GM18526 (cell line): ENCODE measurements around the gene RNF115.

Experiments used
- POLR2A ChIP-seq: IDR thresholded peaks from 3 replicates; pipeline ENCODE4 v1.6.1; 2011; ENCODE audit not compliant: insufficient read length; ENCODE audit errors: extremely low read depth

The RNF115 gene

DNA sequence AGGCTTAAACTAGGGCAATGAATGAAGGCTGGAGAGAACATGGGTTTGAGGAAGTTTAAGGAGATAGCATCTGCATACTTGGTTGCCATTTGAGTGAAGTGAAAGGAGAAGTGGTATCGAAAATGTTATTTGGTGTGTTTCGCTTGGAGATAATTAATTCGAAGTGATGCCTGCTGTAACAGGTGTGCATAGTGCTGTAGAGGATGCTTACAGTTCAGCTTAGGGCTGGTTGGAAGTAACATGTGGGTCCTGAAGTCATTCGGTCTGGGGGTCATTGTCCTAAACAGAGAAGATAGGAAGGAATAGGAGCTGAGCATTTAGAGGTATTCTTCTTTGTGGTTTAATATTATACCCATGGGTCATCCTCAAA is 21.2 kb upstream of the RNF115 start:
- no peak for TF ChIP-seq POLR2A

DNA sequence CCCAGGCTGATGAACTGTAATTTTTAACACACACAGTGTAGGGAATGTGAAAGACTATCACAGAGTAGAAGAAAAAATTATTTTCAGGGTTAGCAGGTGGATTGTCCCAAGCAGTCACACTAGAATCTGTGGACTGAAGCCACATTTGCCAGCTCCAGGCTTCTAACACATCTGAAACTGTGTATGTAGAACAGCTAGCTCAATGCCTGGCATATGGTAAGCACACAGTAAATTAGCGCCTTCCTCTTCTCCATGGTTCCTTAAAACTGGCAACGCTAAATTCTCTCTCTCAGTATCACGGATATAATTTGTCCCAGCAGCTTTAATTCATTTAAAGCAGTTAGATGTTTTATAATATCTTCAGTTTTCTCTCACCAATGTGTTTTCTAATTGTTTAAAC is 19.1 kb upstream of the RNF115 start:
- TF ChIP-seq POLR2A = no peak

DNA sequence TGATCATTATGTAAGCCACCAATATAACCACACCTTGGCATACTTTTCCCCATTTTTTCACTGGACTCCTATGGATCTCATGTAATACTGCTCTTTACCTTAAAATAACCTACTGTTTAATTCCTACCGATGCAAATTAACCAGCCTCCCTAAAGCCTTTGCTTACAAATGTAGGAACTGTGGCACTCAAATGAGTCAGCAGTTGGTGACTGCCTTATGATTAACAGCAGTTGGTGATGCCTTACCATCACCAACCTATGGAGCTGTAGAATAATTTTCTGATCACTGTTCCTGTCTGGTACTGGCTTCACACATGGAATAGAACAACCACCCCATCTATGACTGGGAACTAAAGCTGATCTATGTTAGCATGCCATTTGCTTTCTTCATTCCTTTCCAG is 13.8 kb upstream of the RNF115 start:
- no peak for TF ChIP-seq POLR2A

DNA sequence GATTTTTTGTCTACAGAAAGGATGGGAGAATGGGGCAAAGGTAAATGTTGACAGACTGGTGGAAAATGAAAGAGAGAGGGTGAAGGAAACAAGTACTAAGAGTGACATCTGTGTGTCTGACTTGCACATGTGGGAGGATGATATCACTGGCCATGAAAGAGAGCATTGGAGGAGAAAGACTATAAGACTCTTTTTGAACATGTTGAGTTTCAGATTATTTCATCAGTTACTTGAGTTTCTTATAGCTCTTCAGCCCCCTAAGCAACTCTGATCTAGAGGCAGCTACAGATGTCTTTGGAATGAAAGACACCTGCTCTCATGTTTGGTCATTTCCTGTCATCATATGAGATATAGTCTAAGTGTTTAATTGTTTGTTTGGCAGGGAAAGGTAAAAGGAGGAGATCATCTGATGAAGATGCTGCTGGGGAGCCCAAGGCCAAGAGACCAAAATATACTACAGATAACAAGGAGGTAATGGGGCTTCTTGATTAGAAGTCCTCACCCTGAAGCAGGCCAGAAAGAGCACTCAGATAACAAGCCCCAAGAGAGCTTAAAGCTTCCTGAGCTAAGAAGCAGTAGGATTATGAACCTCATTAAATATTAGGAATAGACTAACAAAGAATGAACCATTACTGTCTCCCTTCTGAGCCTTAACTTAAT is 4.6 kb upstream of the RNF115 start:
- TF ChIP-seq POLR2A = no peak

DNA sequence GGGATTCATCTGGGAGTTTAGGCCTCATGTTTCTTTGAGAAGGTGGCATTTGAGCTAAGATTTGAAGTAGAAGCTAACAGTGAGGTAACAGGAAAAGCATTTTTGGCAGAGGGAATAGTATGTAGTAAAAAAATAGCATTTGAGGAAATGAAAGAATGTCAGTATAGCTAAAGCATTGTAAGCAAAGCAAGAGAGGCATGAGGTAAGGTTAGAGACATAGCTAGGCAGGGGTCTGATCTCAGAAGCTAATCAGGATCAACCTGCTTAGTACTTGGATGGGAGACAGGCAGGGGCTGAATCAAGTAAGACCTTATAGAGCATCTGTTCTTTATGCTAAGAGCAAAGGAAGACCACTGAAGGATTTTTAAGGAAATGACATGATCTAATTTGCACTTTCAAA is 4.1 kb upstream of the RNF115 start:
- no peak for TF ChIP-seq POLR2A

DNA sequence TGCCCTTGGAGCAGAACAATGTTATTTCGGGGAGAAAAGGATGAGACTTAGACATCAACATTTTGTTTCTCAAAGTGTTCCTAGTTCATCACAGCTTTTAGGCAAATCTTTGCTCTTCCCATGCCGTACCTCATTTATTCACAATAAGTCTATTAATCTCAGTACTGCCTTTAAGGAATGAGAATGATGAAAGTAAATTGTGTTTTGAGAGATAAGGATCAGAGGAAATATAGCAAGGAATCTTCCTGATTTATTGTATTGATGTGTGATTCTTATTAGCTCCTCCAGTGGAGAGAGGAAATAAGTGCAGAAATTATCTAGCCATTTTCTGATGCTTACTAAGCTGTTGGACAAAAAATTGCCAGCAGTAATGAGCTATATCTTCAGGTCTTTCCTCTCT is 2.1 kb upstream of the RNF115 start:
- TF ChIP-seq POLR2A = no peak

DNA sequence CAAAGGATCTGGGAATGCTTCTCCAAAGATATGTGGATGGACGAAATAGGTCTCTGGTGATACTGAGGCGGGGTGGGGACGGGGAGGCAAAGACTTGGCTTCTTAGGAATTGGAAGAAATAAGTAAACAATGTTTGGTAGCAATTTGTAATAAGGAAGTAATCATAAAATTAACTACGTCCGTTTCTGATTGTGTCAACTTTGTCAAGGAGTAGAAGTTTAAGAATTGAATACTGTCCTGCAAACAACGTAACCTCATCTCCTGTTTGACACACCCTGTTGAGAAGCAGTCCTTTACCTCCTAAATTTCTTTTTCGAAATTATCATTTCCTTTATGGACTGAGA is 576 bp upstream of the RNF115 start:
- no peak for TF ChIP-seq POLR2A

DNA sequence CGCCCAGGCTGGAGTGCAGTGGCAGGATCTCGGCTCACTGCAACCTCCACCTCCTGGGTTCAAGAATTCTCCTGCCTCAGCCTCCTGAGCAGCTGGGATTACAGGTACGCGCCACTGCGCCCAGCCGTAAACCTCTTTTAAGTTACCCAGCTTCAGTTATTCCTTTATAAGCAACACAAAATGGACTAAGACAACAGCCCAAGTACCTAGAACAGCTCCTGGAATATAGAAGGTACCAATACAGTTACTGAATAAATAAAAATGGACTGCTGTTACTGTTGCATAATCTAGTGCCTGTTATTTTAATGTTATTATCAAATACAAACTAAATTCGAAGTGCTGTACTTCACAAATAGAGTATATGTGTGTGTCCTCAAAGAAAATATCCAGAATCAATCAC is 17.1 kb downstream of the RNF115 start:
- no peak for TF ChIP-seq POLR2A

DNA sequence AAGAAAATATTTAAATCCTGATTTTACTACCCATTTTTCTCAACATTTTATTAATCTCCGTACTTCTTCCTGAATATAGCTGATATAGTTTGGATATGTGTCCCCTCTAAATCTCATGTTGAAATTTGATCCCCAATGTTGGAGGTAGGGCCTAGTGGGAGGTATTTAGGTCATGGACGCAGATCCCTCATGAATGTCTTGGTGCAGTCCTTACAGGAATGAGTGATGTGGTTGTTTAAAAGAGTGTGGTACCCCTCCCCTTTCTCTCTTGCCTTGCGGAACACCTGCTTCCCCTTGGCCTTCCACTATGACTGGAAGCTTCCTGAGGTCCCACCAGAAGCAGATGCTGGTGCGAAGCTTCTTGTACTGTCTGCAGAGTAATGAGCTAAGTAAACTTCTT is 17.5 kb downstream of the RNF115 start:
- no peak for TF ChIP-seq POLR2A

DNA sequence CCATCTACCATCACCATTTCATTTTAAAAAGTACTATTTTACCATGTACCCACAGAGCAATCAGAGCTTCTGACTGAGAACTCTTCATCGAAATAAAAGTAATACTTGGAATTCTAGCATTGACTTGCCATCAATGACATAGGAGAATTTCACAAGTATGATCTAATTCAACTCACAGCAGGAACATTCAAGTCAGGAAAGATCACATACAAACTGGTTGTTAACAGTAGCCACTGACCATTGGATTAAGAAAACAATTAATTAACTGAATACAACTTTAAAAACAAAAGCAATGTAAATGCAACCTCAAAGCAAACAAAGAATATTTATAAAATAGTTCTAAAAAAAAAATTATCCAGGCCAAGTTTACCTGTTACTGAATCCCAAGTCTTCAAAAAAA is 18.8 kb downstream of the RNF115 start:
- TF ChIP-seq POLR2A = no peak

DNA sequence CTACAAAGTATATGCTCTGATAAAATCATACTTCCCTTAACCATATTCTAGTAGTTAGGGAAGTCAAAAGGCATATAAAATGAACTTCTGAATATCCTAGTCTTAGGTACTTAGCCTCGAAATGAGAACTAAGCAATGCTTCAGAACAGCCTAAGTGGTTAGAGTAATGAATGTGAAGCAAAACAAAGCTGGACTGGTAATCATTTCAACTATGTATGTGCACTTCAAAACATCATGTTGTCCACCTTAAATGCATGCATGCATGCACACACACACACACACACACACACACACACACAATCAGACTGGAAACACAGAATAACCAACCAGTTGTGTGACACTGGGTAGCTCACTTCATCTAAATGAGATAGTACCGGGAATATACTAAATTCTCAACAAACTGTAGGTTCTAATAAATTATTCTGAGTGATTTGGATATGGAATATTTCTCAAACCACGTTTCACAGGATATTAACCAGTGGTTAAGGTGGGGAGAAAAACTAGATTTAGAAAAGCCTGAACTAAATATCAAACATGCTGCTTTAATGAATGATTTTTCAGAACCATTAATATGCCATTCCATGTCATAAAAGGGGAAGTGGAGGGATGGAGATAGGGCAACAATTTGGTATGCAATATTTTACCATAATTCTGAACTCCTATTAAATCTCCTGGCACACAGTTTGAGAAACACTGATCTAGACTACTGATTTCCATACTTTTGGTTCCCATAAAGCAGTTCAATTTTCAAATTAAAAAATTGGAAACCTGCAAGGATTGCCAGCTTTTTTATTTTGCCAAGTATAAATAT is 19.5 kb downstream of the RNF115 start:
- no peak for TF ChIP-seq POLR2A

DNA sequence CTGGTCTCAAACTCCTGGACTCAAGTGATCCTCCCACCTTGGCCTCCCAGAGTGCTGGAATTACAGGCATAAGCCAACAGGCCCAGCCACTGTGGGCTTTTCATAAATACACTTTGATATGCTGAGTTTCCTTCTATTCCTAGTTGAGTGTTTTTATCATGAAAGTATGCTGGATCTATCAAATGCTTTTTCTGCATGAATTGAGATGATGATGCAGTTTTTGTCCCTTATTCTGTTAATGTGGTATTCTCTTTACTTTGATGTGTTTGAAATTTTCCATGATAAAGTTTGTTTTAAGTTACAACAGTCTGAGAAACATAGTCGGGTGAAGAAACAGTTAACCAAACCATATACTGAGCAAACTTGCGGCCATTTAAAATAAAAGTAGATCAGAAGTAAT is 24.1 kb downstream of the RNF115 start:
- TF ChIP-seq POLR2A = no peak

DNA sequence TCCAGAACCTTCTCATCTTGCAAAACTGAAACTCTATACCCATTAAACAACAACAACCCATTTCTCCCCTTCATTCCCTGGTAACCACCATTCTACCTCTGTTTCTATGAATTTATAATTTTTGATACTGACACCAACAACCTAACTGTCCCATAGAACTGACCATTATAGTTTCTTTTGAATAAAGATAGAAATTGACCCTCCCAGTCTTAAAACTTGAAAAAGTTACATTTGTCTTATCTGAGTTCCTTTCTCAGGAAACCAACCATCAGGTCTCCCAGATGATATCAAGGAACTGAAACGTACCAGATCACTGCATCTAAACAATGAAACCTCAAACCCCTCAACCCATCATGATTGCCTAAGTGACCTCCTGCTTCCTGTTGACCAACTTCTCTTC is 27.1 kb downstream of the RNF115 start:
- TF ChIP-seq POLR2A = no peak

DNA sequence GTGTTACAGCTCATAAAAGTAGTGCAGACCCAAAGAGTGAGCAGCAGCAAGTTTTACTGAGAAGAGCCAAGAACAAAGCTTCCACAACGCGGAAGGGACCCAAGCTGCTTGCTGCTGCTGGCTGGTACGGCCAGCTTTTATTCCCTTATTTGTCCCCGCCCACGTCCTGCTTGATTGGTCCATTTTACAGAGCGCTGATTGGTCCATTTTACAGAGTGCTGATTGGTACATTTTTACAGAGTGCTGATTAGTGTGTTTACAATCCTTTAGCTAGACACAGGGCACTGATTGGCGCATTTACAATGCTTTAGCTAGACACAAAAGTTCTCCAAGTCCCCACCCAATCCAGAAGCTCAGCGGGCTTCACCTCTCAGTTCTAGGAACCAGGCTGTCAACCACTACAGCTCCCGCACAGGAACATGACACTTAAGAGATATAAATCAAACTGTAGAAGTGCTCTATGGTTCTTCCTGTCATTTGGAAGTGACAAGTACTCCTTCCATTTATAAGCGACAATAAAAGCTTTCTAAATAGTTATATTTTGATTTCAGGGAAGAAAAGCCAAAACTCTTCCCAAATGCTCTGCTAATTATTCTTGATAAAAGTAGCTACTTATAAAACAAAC is 28.5 kb downstream of the RNF115 start:
- no peak for TF ChIP-seq POLR2A

DNA sequence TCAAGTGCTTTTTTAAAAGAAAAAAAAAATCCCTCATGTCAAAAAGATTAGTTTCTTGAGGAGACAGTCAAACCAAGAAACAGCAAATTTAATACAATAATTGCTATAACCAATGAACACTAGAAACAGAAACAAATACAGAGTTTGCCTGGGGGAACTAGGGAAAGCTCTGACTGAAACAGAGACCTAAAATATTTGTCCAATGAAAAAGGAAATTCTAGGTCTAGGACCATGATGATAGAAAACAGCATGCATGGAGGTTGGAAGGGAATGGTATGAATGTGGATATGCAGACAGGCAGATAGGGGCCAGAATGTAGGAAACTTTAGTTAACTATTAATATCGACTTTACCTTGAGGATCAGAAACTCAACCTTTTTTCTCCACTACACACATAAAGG is 31.4 kb downstream of the RNF115 start:
- TF ChIP-seq POLR2A = no peak

DNA sequence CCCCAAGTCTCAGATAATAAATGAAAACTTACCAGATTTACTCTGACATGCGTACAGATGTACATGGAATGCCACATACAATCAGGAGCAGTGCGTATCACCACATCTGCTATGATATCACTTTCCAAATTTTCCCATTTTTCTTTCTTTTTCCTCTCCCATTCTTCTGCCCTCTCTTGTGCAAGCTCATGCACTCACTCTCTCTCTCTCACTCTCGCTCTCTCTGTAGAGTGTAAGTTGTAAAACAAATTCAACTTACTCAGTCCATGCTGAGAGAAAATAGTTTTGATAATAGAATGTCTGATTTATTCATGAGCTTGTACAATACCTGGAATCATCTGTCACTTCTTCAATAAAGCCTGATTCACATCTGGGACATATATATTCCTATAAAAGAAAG is 35.3 kb downstream of the RNF115 start:
- TF ChIP-seq POLR2A = no peak
